Neural cell (in vitro differentiated cells): ENCODE data around the gene EXOC4. TPM values are rescaled to one million over a fixed set of nuclear protein-coding genes. Genes with fewer than 3 reads are reported as not detected.

Experiments
- H2AFZ ChIP-seq: fragments of 200-600, 300-800 bp; sonication (generic), shearing (Covaris generic); 2 replicates; pipeline ENCODE4 v1.6.0; 2014; ENCODE audit warnings: low read depth, mild to moderate bottlenecking, antibody characterized with exemption, low read length, moderate library complexity
- H3F3A ChIP-seq: fragments of 200-600 bp; shearing (Covaris generic); 2 replicates; pipeline ENCODE4 v1.6.1; 2016; ENCODE audit warnings: mild to moderate bottlenecking, moderate library complexity, mixed read lengths, antibody characterized with exemption, low read length; ENCODE audit not compliant: insufficient read depth, poor library complexity, severe bottlenecking
- H3K27ac ChIP-seq: fragments of 200-600, 300-800 bp; sonication (generic), shearing (Covaris generic); 2 replicates; pipeline ENCODE4 v1.5.1; 2014; ENCODE audit warnings: mild to moderate bottlenecking, low read length, moderate library complexity
- H3K27me3 ChIP-seq: fragments of 300-800, 200-600 bp; sonication (generic), shearing (Covaris generic); 2 replicates; pipeline ENCODE4 v1.6.0; 2014; ENCODE audit warnings: mild to moderate bottlenecking, low read depth, low read length, moderate library complexity; ENCODE audit not compliant: insufficient read depth
- H3K36me3 ChIP-seq: fragments of 300-800, 200-600 bp; sonication (generic), shearing (Covaris generic); 2 replicates; pipeline ENCODE4 v1.5.1; 2014; ENCODE audit warnings: mild to moderate bottlenecking, antibody characterized with exemption, low read length, moderate library complexity; ENCODE audit not compliant: insufficient read depth
- H3K4me2 ChIP-seq: fragments of 300-800, 200-600 bp; sonication (generic), shearing (Covaris generic); 2 replicates; pipeline ENCODE4 v1.6.0; 2014; ENCODE audit warnings: mild to moderate bottlenecking, low read length
- H3K4me3 ChIP-seq: fragments of 300-800, 200-600 bp; sonication (generic), shearing (Covaris generic); 2 replicates; pipeline ENCODE4 v1.5.1; 2014; ENCODE audit warnings: mild to moderate bottlenecking, low read length, moderate library complexity
- H3K79me2 ChIP-seq: fragments of 200-600 bp; shearing (Covaris generic); replicated peaks from 2 replicates; pipeline ENCODE4 v1.6.0; 2014; ENCODE audit warnings: mild to moderate bottlenecking, low read length, moderate library complexity; ENCODE audit not compliant: insufficient read depth
- H3K9ac ChIP-seq: fragments of 300-800, 200-600 bp; sonication (generic), shearing (Covaris generic); 2 replicates; pipeline ENCODE4 v1.6.1; 2016; ENCODE audit warnings: mild to moderate bottlenecking, low read length, mixed read lengths
- H3K9me2 ChIP-seq: fragments of 200-600 bp; shearing (Covaris generic); 2 replicates; pipeline ENCODE4 v1.6.1; 2016; ENCODE audit warnings: mild to moderate bottlenecking, low read length, mixed read lengths; ENCODE audit not compliant: insufficient read depth
- H3K9me3 ChIP-seq: fragments of 200-600, 300-800 bp; sonication (generic), shearing (Covaris generic); 2 replicates; pipeline ENCODE4 v1.6.1; 2016; ENCODE audit warnings: mild to moderate bottlenecking, mixed run types, low read length, moderate library complexity, mixed read lengths
- H4K20me1 ChIP-seq: fragments of 200-600 bp; shearing (Covaris generic); 2 replicates; pipeline ENCODE4 v1.6.1; 2016; ENCODE audit warnings: mild to moderate bottlenecking, mixed run types; ENCODE audit not compliant: insufficient read depth
- EP300 ChIP-seq: fragments of 450-650 bp; conservative IDR thresholded peaks from 2 replicates; pipeline ENCODE4 v1.6.1; 2014; ENCODE audit warnings: antibody characterized with exemption, mild to moderate bottlenecking, moderate library complexity; ENCODE audit not compliant: poor library complexity, severe bottlenecking
- EZH2 ChIP-seq: fragments of 200-600, 300-800 bp; shearing (Covaris generic), sonication (generic); IDR thresholded peaks from 2 replicates; pipeline ENCODE4 v1.6.1; 2014; ENCODE audit warnings: antibody characterized with exemption, low read length, borderline replicate concordance, mild to moderate bottlenecking; ENCODE audit not compliant: insufficient read depth, poor library complexity, severe bottlenecking
- MXI1 ChIP-seq: fragments of 450-650 bp; conservative IDR thresholded peaks from 2 replicates; pipeline ENCODE4 v1.6.1; 2014; ENCODE audit warnings: antibody characterized with exemption, mild to moderate bottlenecking; ENCODE audit not compliant: poor library complexity, severe bottlenecking
- POLR2AphosphoS5 ChIP-seq: IDR thresholded peaks from 2 replicates; pipeline ENCODE4 v1.6.1; 2012
- RAD21 ChIP-seq: fragments of 450-650 bp; conservative IDR thresholded peaks from 2 replicates; pipeline ENCODE4 v1.6.1; 2014; ENCODE audit warnings: antibody characterized with exemption, mild to moderate bottlenecking, moderate library complexity
- SMC3 ChIP-seq: fragments of 450-650 bp; conservative IDR thresholded peaks from 2 replicates; pipeline ENCODE4 v1.6.1; 2014; ENCODE audit warnings: antibody characterized with exemption, mild to moderate bottlenecking, moderate library complexity; ENCODE audit not compliant: poor library complexity
- TAF1 ChIP-seq: IDR thresholded peaks from 2 replicates; pipeline ENCODE4 v1.6.1; 2012; ENCODE audit warnings: low read depth
- polyA plus RNA-seq: library from polyadenylated mRNA; depleted of rRNA; stranded (reverse); fragments of >200 nt; gene quantifications from 2 replicates; pipeline ENCODE4 v1.2.3, GENCODE V29; 2014
- TF ChIP-seq, protein P1 (sequence below): IDR thresholded peaks from 2 replicates; pipeline ENCODE4 v1.6.1; 2012; ENCODE audit warnings: borderline replicate concordance
- TF ChIP-seq, protein P2 (sequence below): fragments of 450-650 bp; IDR thresholded peaks from 2 replicates; pipeline ENCODE4 v1.5.1; 2014; ENCODE audit warnings: antibody characterized with exemption, mild to moderate bottlenecking, moderate library complexity; ENCODE audit not compliant: poor library complexity, severe bottlenecking

The EXOC4 gene
- polyA plus RNA-seq, 1 donor from 2014 or later = 36.5 TPM

DNA sequence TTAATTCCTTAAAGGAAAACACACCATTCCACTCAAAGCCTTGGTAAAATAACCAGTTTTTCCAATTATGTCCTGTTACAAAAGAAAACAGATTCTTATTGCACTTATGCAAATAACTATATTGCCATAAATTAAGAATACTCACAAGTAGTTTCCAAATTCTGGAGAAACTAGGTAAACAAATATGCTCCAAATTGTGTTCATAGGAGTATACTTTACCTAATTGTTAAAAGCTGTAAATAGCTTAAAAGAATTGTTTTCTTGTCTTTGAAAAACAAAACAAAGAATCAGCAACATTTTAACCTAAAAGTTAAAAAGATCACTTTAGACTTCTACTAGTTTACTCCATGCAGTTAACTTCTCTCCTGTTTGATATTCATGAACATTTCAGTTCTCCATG lies 835.3 kb downstream of the EXOC4 start:
- no peaks in the 10 kb centered on the region for H3K79me2 ChIP-seq
- no peaks in the 10 kb centered on the region for H3K27me3 ChIP-seq
- no peak overlapping the region for H2AFZ ChIP-seq
- H3K9ac ChIP-seq = no peak overlapping the region
- no peaks in the 10 kb centered on the region for H3F3A ChIP-seq
- no peaks in the 10 kb centered on the region for H4K20me1 ChIP-seq
- no peaks in the 10 kb centered on the region for H3K9me2 ChIP-seq
- no peak for TF ChIP-seq POLR2AphosphoS5
- TF ChIP-seq EZH2 = no peak
- TF ChIP-seq, protein P1, sequence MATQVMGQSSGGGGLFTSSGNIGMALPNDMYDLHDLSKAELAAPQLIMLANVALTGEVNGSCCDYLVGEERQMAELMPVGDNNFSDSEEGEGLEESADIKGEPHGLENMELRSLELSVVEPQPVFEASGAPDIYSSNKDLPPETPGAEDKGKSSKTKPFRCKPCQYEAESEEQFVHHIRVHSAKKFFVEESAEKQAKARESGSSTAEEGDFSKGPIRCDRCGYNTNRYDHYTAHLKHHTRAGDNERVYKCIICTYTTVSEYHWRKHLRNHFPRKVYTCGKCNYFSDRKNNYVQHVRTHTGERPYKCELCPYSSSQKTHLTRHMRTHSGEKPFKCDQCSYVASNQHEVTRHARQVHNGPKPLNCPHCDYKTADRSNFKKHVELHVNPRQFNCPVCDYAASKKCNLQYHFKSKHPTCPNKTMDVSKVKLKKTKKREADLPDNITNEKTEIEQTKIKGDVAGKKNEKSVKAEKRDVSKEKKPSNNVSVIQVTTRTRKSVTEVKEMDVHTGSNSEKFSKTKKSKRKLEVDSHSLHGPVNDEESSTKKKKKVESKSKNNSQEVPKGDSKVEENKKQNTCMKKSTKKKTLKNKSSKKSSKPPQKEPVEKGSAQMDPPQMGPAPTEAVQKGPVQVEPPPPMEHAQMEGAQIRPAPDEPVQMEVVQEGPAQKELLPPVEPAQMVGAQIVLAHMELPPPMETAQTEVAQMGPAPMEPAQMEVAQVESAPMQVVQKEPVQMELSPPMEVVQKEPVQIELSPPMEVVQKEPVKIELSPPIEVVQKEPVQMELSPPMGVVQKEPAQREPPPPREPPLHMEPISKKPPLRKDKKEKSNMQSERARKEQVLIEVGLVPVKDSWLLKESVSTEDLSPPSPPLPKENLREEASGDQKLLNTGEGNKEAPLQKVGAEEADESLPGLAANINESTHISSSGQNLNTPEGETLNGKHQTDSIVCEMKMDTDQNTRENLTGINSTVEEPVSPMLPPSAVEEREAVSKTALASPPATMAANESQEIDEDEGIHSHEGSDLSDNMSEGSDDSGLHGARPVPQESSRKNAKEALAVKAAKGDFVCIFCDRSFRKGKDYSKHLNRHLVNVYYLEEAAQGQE = no peak
- no peak for TF ChIP-seq MXI1
- no peak for TF ChIP-seq EP300
- peaks cover 10% of the 10 kb centered on the region for H3K9me3 ChIP-seq
- no peak overlapping the region for H3K4me3 ChIP-seq
- H3K4me2 ChIP-seq = no peak overlapping the region
- H3K27ac ChIP-seq = no peak overlapping the region
- H3K36me3 ChIP-seq = no peaks in the 10 kb centered on the region

DNA sequence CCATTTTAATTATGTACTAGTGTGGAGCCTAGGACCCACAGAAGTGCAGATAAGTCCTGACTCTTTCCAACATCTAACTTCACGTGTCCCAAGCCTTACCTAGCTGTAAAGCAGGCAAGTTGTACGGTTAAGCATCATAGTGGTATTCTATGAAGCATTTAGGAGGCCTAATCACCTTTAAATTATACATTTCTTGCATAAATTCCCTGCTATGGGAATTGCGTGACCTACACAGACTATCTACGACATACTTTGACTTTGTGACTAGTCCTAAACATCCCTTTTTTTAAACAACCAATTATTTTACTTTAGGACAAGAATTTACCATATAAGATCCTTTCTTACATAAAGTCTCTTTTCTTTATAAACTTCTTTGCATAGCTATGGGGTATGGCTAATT lies 836.6 kb downstream of the EXOC4 start:
- H3K9me3 ChIP-seq = peaks cover 10% of the 10 kb centered on the region
- no peak overlapping the region for H3K4me2 ChIP-seq
- no peaks in the 10 kb centered on the region for H3K79me2 ChIP-seq
- no peak overlapping the region for H3K27ac ChIP-seq
- H4K20me1 ChIP-seq = no peaks in the 10 kb centered on the region
- no peaks in the 10 kb centered on the region for H3K36me3 ChIP-seq
- H3K4me3 ChIP-seq = no peak overlapping the region
- no peaks in the 10 kb centered on the region for H3K9me2 ChIP-seq
- H3K27me3 ChIP-seq = no peaks in the 10 kb centered on the region
- H3F3A ChIP-seq = no peaks in the 10 kb centered on the region
- no peak overlapping the region for H3K9ac ChIP-seq
- no peak for TF ChIP-seq EZH2
- TF ChIP-seq TAF1 = no peak
- TF ChIP-seq MXI1 = no peak
- TF ChIP-seq, protein P2, sequence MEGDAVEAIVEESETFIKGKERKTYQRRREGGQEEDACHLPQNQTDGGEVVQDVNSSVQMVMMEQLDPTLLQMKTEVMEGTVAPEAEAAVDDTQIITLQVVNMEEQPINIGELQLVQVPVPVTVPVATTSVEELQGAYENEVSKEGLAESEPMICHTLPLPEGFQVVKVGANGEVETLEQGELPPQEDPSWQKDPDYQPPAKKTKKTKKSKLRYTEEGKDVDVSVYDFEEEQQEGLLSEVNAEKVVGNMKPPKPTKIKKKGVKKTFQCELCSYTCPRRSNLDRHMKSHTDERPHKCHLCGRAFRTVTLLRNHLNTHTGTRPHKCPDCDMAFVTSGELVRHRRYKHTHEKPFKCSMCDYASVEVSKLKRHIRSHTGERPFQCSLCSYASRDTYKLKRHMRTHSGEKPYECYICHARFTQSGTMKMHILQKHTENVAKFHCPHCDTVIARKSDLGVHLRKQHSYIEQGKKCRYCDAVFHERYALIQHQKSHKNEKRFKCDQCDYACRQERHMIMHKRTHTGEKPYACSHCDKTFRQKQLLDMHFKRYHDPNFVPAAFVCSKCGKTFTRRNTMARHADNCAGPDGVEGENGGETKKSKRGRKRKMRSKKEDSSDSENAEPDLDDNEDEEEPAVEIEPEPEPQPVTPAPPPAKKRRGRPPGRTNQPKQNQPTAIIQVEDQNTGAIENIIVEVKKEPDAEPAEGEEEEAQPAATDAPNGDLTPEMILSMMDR = no peak
- no peak for TF ChIP-seq SMC3
- TF ChIP-seq POLR2AphosphoS5 = no peak
- TF ChIP-seq, protein P1 = no peak
- no peak for TF ChIP-seq EP300
- TF ChIP-seq RAD21 = no peak
- H2AFZ ChIP-seq = no peak overlapping the region
